Muscle of leg (tissue), 11 donors: ENCODE measurements around the gene E2F1. TPM values are rescaled to one million over a fixed set of nuclear protein-coding genes. Genes with fewer than 3 reads are reported as not detected.
A peak's percentile ranks its signal among the peaks of the same experiment; 100 is the strongest.
"Not testable (repeated sequence)": the region's sequence is repeated elsewhere in the genome, so short reads cannot be mapped to it uniquely, and the experiment has no call there.

Experiments
- DNase-seq: peaks from one replicate; pipeline ENCODE4 v3.0.0; 2013
- H3K27ac ChIP-seq: one replicate; pipeline ENCODE4 v1.5.1; 2013; ENCODE audit warnings: mild to moderate bottlenecking, low read length, control low read depth
- H3K27me3 ChIP-seq: one replicate; pipeline ENCODE4 v1.6.1; 2013; ENCODE audit warnings: low read length; ENCODE audit not compliant: control insufficient read depth, insufficient read depth
- H3K36me3 ChIP-seq: one replicate; pipeline ENCODE4 v1.6.1; 2013; ENCODE audit warnings: low read length; ENCODE audit not compliant: control insufficient read depth, insufficient read depth
- H3K4me1 ChIP-seq: one replicate; pipeline ENCODE4 v1.6.1; 2013; ENCODE audit warnings: low read length; ENCODE audit not compliant: control insufficient read depth, insufficient read depth
- H3K4me3 ChIP-seq: one replicate; pipeline ENCODE4 v1.5.1; 2013; ENCODE audit warnings: low read length, control low read depth
- H3K9me3 ChIP-seq: replicated peaks from 2 replicates; pipeline ENCODE4 v1.6.1; 2013; ENCODE audit warnings: low read depth, low read length; ENCODE audit not compliant: control insufficient read depth
- WGBS: methylation state at CpG from one replicate; pipeline ENCODE4 v1.1.5; 2013; ENCODE audit warnings: missing lambda C conversion rate; ENCODE audit not compliant: insufficient coverage; 5-methylcytosine and 5-hydroxymethylcytosine counted together
- polyA plus RNA-seq, 8 donors: library from polyadenylated mRNA; unstranded; fragments of 120-200 nt; gene quantifications; one replicate each; pipeline versions ENCODE4 v1.2.1 to v1.2.3, GENCODE V29; 2013; ENCODE audit warnings: inconsistent platforms in 1 of 8, low replicate concordance in 1 of 8; ENCODE audit not compliant: insufficient read length in 8 of 8, insufficient read depth in 1 of 8
- total RNA-seq: library from RNA; stranded (reverse); fragments of 120-200 nt; gene quantifications from one replicate; pipeline ENCODE4 v1.2.4, GENCODE V29; 2013

E2F1 gene
- total and polyA plus RNA-seq, 9 donors: 7.8 to 16.7 (median 12.8) TPM

GRCh38 chr20:33650111-33650752, 36.0 kb downstream of the E2F1 start:
- Histone ChIP-seq H3K9me3 (no peaks in the 10 kb centered on the region), H3K27me3 (peaks cover 2% of the 10 kb centered on the region), H3K4me1 (peaks cover 44% of the 10 kb centered on the region), H3K4me3 (no peak overlapping the region), H3K27ac (peak overlapping the region; percentile 25), H3K36me3 (peaks cover 11% of the 10 kb centered on the region)
- 76% methylated on average over 6 of the region's 11 CpGs for WGBS
- DNase-seq: peak; percentile 16

- Histone ChIP-seq H3K27ac (peak overlapping the region; percentile 82), H3K4me1 (peaks cover 41% of the 10 kb centered on the region), H3K4me3 (no peak overlapping the region), H3K36me3 (peaks cover 21% of the 10 kb centered on the region), H3K9me3 (no peaks in the 10 kb centered on the region), H3K27me3 (no peaks in the 10 kb centered on the region)
- DNase-seq: peak; percentile 75
- WGBS: 58% methylated on average over 13 of the region's 19 CpGs
Observed at GRCh38 chr20:33649201-33649681, 36.9 kb downstream of the E2F1 start.

- 57% methylated on average over 9 of the region's 14 CpGs for WGBS
- Histone ChIP-seq H3K9me3 (no peaks in the 10 kb centered on the region), H3K36me3 (peaks cover 26% of the 10 kb centered on the region), H3K27me3 (no peaks in the 10 kb centered on the region), H3K4me1 (peaks cover 38% of the 10 kb centered on the region), H3K27ac (peak overlapping the region; percentile 53), H3K4me3 (no peak overlapping the region)
- no peak for DNase-seq
Observed at GRCh38 chr20:33648396-33649004, 37.7 kb downstream of the E2F1 start.

GRCh38 chr20:33647603-33648395, 38.4 kb downstream of the E2F1 start:
- H3K27me3 ChIP-seq: no peaks in the 10 kb centered on the region
- WGBS: 76% methylated on average over 10 of the region's 11 CpGs
- H3K4me3 ChIP-seq: no peak overlapping the region
- peaks cover 31% of the 10 kb centered on the region for H3K36me3 ChIP-seq
- H3K4me1 ChIP-seq: peaks cover 34% of the 10 kb centered on the region
- peak overlapping the region; percentile 1 for H3K27ac ChIP-seq
- no peaks in the 10 kb centered on the region for H3K9me3 ChIP-seq
- DNase-seq: peak; percentile 13

- Histone ChIP-seq H3K36me3 (peaks cover 35% of the 10 kb centered on the region), H3K4me1 (peaks cover 34% of the 10 kb centered on the region)
- H3K27me3 ChIP-seq, H3K27ac ChIP-seq, H3K4me3 ChIP-seq, H3K9me3 ChIP-seq, DNase-seq: not testable (repeated sequence)
- 79% methylated on average over 2 of the region's 14 CpGs for WGBS
Observed at GRCh38 chr20:33646959-33647602, 39.1 kb downstream of the E2F1 start.

- no peaks in the 10 kb centered on the region for H3K9me3 ChIP-seq
- H3K4me3 ChIP-seq: no peak overlapping the region
- H3K27ac ChIP-seq: no peak overlapping the region
- H3K27me3 ChIP-seq: no peaks in the 10 kb centered on the region
- H3K36me3 ChIP-seq: peaks cover 38% of the 10 kb centered on the region
- 100% methylated on average over 3 of the region's 5 CpGs for WGBS
- peaks cover 31% of the 10 kb centered on the region for H3K4me1 ChIP-seq
- no peak for DNase-seq
Observed at GRCh38 chr20:33646191-33646590, 40.0 kb downstream of the E2F1 start.

GRCh38 chr20:33645396-33645795, 40.8 kb downstream of the E2F1 start:
- H3K27me3 ChIP-seq: no peaks in the 10 kb centered on the region
- no peak overlapping the region for H3K27ac ChIP-seq
- H3K4me3 ChIP-seq: no peak overlapping the region
- H3K36me3 ChIP-seq: peaks cover 44% of the 10 kb centered on the region
- peaks cover 27% of the 10 kb centered on the region for H3K4me1 ChIP-seq
- DNase-seq: no peak
- no peaks in the 10 kb centered on the region for H3K9me3 ChIP-seq
- 86% methylated on average over 1 of the region's 2 CpGs for WGBS

- peaks cover 25% of the 10 kb centered on the region for H3K4me1 ChIP-seq
- H3K27ac ChIP-seq: no peak overlapping the region
- WGBS: 67% methylated on average over 3 of the region's 4 CpGs
- H3K36me3 ChIP-seq: peaks cover 48% of the 10 kb centered on the region
- DNase-seq: no peak
- no peaks in the 10 kb centered on the region for H3K27me3 ChIP-seq
- H3K9me3 ChIP-seq: no peaks in the 10 kb centered on the region
- no peak overlapping the region for H3K4me3 ChIP-seq
Observed at GRCh38 chr20:33645072-33645358, 41.2 kb downstream of the E2F1 start.

- WGBS: 90% methylated on average over 28 of the region's 28 CpGs
- H3K4me1 ChIP-seq: peaks cover 21% of the 10 kb centered on the region
- H3K9me3 ChIP-seq: no peaks in the 10 kb centered on the region
- H3K27ac ChIP-seq: no peak overlapping the region
- H3K4me3 ChIP-seq: no peak overlapping the region
- DNase-seq: no peak
- peaks cover 53% of the 10 kb centered on the region for H3K36me3 ChIP-seq
- no peaks in the 10 kb centered on the region for H3K27me3 ChIP-seq
Observed at GRCh38 chr20:33644313-33645071, 41.7 kb downstream of the E2F1 start.
